HCT116 (cell line): ENCODE measurements around the gene ATRN. TPM values are rescaled to one million over a fixed set of nuclear protein-coding genes. Genes with fewer than 3 reads are reported as not detected.

ENCODE experiments used
- ATAC-seq: fragments of 200-7000 bp; cut with Tn5 transposase; 2 replicates; pipeline ENCODE4 v1.9.1; 2020; ENCODE audit warnings: mild to moderate bottlenecking, moderate library complexity
- BruUV-seq: library from RNA; stranded (reverse); fragments of 400-500 nt; replicated peaks from 2 replicates; lab custom pipeline; 2021; lab: Mats Ljungman, UMichigan
- CTCF ChIA-PET: fragments of 300-600 bp; sonication (Branson Sonifier 250); formaldehyde crosslinking; loops from one replicate; lab custom pipeline; 2021; ENCODE audit warnings: antibody characterized with exemption; lab: Charles Lee
- POLR2A ChIA-PET: fragments of 300-600, 350-600 bp; sonication (Branson Sonifier 250); formaldehyde crosslinking; loops from one replicate; lab custom pipeline; 2021; ENCODE audit warnings: antibody characterized with exemption; lab: Charles Lee
- RAD21 ChIA-PET, 2 experiments: fragments of 300-600 bp; sonication (Branson Sonifier 250); formaldehyde crosslinking; loops; one replicate each; lab custom pipeline; 2023; ENCODE audit warnings: low total read pairs in 2 of 2; ENCODE audit not compliant: uncharacterized antibody in 2 of 2, unreplicated experiment in 2 of 2, low non-redundant PET in 1 of 2; lab: Charles Lee
- DNase-seq: peaks from one replicate; pipeline ENCODE4 v3.0.0-alpha.2; 2010; ENCODE audit warnings: low read depth, low spot score
- H2AFZ ChIP-seq: fragments of 200-600 bp; shearing (Covaris generic), sonication (generic); 2 replicates; pipeline ENCODE4 v1.6.1; 2017; ENCODE audit warnings: low read depth, mixed run types, mixed read lengths, antibody characterized with exemption, low read length; ENCODE audit not compliant: poor library complexity, severe bottlenecking
- H3K27ac ChIP-seq: 2 replicates; pipeline ENCODE4 v1.5.1; 2012; ENCODE audit warnings: low read depth, low read length
- H3K27me3 ChIP-seq: fragments of 200-600 bp; sonication (generic); 2 replicates; pipeline ENCODE4 v1.6.1; 2016; ENCODE audit warnings: mixed run types, low read length, mixed read lengths; ENCODE audit not compliant: insufficient read depth
- H3K36me3 ChIP-seq, 2 experiments: fragments of 200-500 bp in 1 of 2; fragments of 200-600 bp in 1 of 2; sonication (Bioruptor generic) in 1 of 2; sonication (generic) in 1 of 2; 2 replicates each; pipeline versions ENCODE4 v1.5.1 to v1.6.1; 2014 to 2016; ENCODE audit warnings: low read length in 2 of 2, inconsistent platforms in 1 of 2, mixed read lengths in 1 of 2, mixed run types in 1 of 2; ENCODE audit not compliant: insufficient read depth in 2 of 2, control insufficient read depth in 1 of 2
- H3K4me1 ChIP-seq, 2 experiments: fragments of 200-600 bp in 1 of 2; sonication (generic) in 1 of 2; 2 replicates each; pipeline versions ENCODE4 v1.5.1 to v1.6.1; 2012 to 2017; ENCODE audit warnings: low read length in 2 of 2, inconsistent platforms in 1 of 2, mild to moderate bottlenecking in 1 of 2, mixed read lengths in 1 of 2, mixed run types in 1 of 2, moderate library complexity in 1 of 2; ENCODE audit not compliant: insufficient read depth in 2 of 2, control insufficient read depth in 1 of 2
- H3K4me2 ChIP-seq: fragments of 200-600 bp; sonication (generic); 2 replicates; pipeline ENCODE4 v1.6.1; 2017; ENCODE audit warnings: mixed run types, low read length, mixed read lengths
- H3K4me3 ChIP-seq, 2 experiments: fragments of 200-600 bp in 1 of 2; sonication (generic) in 1 of 2; replicated peaks in 1 of 2; 2 replicates each; pipeline ENCODE4 v1.5.1; 2011 to 2016; ENCODE audit warnings: low read length in 2 of 2, control low read depth in 1 of 2, low read depth in 1 of 2, mild to moderate bottlenecking in 1 of 2, mixed read lengths in 1 of 2, mixed run types in 1 of 2
- H3K79me2 ChIP-seq: fragments of 200-600 bp; sonication (generic); 2 replicates; pipeline ENCODE4 v1.6.1; 2017; ENCODE audit warnings: mild to moderate bottlenecking, mixed run types, low read length, moderate library complexity, mixed read lengths; ENCODE audit not compliant: insufficient read depth
- H3K9ac ChIP-seq: fragments of 200-600 bp; sonication (generic); 2 replicates; pipeline ENCODE4 v1.6.1; 2016; ENCODE audit warnings: low read length, mixed read lengths
- H3K9me2 ChIP-seq: fragments of 200-600 bp; sonication (generic), shearing (Covaris generic); 2 replicates; pipeline ENCODE4 v1.6.1; 2017; ENCODE audit warnings: mixed run types, mild to moderate bottlenecking, moderate library complexity; ENCODE audit not compliant: insufficient read depth
- H3K9me3 ChIP-seq, 2 experiments: fragments of 200-500 bp in 1 of 2; fragments of 200-600 bp in 1 of 2; sonication (Bioruptor generic) in 1 of 2; sonication (generic) in 1 of 2; 2 replicates each; pipeline ENCODE4 v1.6.1; 2014 to 2017; ENCODE audit warnings: low read length in 2 of 2, mixed read lengths in 2 of 2, inconsistent platforms in 1 of 2, low read depth in 1 of 2, mild to moderate bottlenecking in 1 of 2, mixed run types in 1 of 2, moderate library complexity in 1 of 2; ENCODE audit not compliant: control insufficient read depth in 1 of 2, insufficient read depth in 1 of 2
- H4K20me1 ChIP-seq: fragments of 200-600 bp; sonication (generic), shearing (Covaris generic); 2 replicates; pipeline ENCODE4 v1.6.1; 2017; ENCODE audit warnings: mixed run types, mild to moderate bottlenecking, moderate library complexity; ENCODE audit not compliant: insufficient read depth
- ATF3 ChIP-seq: IDR thresholded peaks from 2 replicates; pipeline ENCODE4 v1.6.1; 2012
- CBX3 ChIP-seq: IDR thresholded peaks from 2 replicates; pipeline ENCODE4 v1.6.1; 2012; ENCODE audit warnings: low read depth
- CEBPB ChIP-seq: IDR thresholded peaks from 2 replicates; pipeline ENCODE4 v1.6.1; 2012; ENCODE audit warnings: low read depth
- EZH2phosphoT487 ChIP-seq: fragments of 200-600 bp; IDR thresholded peaks from 2 replicates; pipeline ENCODE4 v1.6.1; 2018; ENCODE audit warnings: antibody characterized with exemption, borderline replicate concordance
- RAD21 ChIP-seq: IDR thresholded peaks from 2 replicates; pipeline ENCODE4 v1.6.1; 2012; ENCODE audit warnings: low read depth, mild to moderate bottlenecking
- SP1 ChIP-seq: IDR thresholded peaks from 2 replicates; pipeline ENCODE4 v1.6.1; 2012; ENCODE audit warnings: low read depth
- YY1 ChIP-seq: IDR thresholded peaks from 2 replicates; pipeline ENCODE4 v1.6.1; 2011; ENCODE audit warnings: low read length, low read depth, moderate library complexity, mild to moderate bottlenecking; ENCODE audit not compliant: insufficient replicate concordance; ENCODE audit errors: extremely low read depth
- ZFX ChIP-seq: fragments of 450-650 bp; IDR thresholded peaks from 2 replicates; pipeline ENCODE4 v1.6.1; 2017
- intact Hi-C: fragments of 100-400 bp; cut with micrococcal nuclease; formaldehyde crosslinking; loops from 2 replicates; pipeline ENCODE4 v1.10.0; 2022
- total RNA-seq: library from RNA; stranded (reverse); gene quantifications from one replicate; pipeline ENCODE4 v1.2.1, GENCODE V29; 2021; ENCODE audit not compliant: unreplicated experiment
- TF ChIP-seq, protein P1 (sequence below), 3 experiments: fragments of 200-600 bp in 1 of 3; sonication (generic) in 1 of 3; IDR thresholded peaks in 2 of 3; conservative IDR thresholded peaks in 1 of 3; 2 replicates each; pipeline ENCODE4 v1.5.1; 2012 to 2017; ENCODE audit warnings: low read depth in 2 of 3, low read length in 2 of 3, antibody characterized with exemption in 1 of 3, borderline replicate concordance in 1 of 3, control low read depth in 1 of 3, mild to moderate bottlenecking in 1 of 3, mixed read lengths in 1 of 3, mixed run types in 1 of 3, moderate library complexity in 1 of 3; ENCODE audit not compliant: insufficient read depth in 1 of 3
- TF ChIP-seq, protein P2 (sequence below): IDR thresholded peaks from 2 replicates; pipeline ENCODE4 v1.6.1; 2012; ENCODE audit warnings: low read depth

ATRN gene
- total RNA-seq, 1 experiment from 2014 or later = 24.4 TPM

DNA sequence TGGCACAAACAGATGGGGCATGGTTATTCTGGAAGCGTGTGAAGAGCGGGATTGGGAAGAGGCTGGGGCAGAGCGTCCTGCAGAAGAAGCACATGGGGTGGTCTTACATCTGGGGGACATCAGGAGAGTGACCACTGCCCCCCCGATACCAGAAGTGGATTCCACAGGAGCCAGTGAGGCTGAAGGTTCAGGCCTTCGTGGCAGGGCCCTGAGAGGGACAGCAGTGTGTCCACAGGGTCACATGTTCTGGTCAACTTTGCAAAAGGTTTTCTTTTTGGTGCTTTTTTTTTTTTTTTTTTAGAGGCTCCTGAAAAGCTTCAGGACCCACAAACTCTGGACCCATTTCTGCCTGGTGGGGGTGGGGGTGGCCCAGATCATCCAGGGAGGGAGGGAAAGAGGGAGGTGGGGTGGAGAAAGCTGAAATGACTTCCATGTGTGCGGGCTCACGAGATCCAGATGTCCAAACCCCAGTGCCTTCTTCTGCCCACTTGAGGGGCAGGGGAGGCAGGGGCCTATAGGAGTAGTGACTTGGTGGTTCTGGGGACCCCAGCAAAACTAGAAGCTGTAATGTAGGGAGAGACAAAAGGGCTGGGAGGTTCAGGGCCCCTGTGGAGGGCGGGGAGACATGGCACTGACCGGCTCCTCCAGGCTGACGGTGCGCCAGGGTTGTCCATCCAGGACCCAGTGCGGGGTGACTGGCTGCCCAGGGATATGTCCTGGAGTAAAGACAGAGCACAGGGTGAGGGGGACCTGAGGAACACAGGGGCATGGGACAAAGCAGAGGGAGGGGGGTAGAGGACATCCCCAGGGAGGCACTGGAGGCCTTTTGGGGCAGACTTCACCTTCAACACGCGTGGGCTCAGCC, 208.3 kb downstream of the ATRN start:
- Histone ChIP-seq H3K4me3 (no peak overlapping the region), H3K9me2 (no peaks in the 10 kb centered on the region), H3K9me3 (no peaks in the 10 kb centered on the region), H3K27me3 (peaks cover 5% of the 10 kb centered on the region; the same call in 1 of the 2 replicates), H3K4me1 (peaks cover 2 to 13% of the 10 kb centered on the region in 2 experiments; a peak in 2 of 4 replicates), H2AFZ (no peak overlapping the region), H3K36me3 (no peaks in the 10 kb centered on the region), H3K4me2 (no peak overlapping the region), H3K27ac (no peak overlapping the region), H3K79me2 (no peaks in the 10 kb centered on the region), H4K20me1 (no peaks in the 10 kb centered on the region), H3K9ac (no peak overlapping the region)
- no TSS peak for BruUV-seq
- ChIA-PET CTCF (interaction anchor here (1.1 to 2.8 kb wide), 2 partner anchors 31 to 116 kb away, joined by 3 to 9 read pairs; no protein-coding TSS in a partner anchor), RAD21 (no interaction called here), POLR2A (no interaction called here)
- intact Hi-C loops = no loop called here
- no peak for ATAC-seq
- no peak for DNase-seq
- TF ChIP-seq SP1 = no peak
- TF ChIP-seq, protein P1, sequence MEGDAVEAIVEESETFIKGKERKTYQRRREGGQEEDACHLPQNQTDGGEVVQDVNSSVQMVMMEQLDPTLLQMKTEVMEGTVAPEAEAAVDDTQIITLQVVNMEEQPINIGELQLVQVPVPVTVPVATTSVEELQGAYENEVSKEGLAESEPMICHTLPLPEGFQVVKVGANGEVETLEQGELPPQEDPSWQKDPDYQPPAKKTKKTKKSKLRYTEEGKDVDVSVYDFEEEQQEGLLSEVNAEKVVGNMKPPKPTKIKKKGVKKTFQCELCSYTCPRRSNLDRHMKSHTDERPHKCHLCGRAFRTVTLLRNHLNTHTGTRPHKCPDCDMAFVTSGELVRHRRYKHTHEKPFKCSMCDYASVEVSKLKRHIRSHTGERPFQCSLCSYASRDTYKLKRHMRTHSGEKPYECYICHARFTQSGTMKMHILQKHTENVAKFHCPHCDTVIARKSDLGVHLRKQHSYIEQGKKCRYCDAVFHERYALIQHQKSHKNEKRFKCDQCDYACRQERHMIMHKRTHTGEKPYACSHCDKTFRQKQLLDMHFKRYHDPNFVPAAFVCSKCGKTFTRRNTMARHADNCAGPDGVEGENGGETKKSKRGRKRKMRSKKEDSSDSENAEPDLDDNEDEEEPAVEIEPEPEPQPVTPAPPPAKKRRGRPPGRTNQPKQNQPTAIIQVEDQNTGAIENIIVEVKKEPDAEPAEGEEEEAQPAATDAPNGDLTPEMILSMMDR (IDR thresholded peaks at IDR 0.05 in 2 of 3, conservative IDR thresholded peaks at IDR 0.05 in 1 of 3; ENCODE audit: borderline replicate concordance in 1 of 3, insufficient read depth in 1 of 3, low read depth in 2 of 3, low read length in 2 of 3) = no peak
- no peak for TF ChIP-seq CBX3
- no peak for TF ChIP-seq ZFX
- no peak for TF ChIP-seq YY1
- TF ChIP-seq ATF3 = no peak
- no peak for TF ChIP-seq CEBPB
- TF ChIP-seq, protein P2, sequence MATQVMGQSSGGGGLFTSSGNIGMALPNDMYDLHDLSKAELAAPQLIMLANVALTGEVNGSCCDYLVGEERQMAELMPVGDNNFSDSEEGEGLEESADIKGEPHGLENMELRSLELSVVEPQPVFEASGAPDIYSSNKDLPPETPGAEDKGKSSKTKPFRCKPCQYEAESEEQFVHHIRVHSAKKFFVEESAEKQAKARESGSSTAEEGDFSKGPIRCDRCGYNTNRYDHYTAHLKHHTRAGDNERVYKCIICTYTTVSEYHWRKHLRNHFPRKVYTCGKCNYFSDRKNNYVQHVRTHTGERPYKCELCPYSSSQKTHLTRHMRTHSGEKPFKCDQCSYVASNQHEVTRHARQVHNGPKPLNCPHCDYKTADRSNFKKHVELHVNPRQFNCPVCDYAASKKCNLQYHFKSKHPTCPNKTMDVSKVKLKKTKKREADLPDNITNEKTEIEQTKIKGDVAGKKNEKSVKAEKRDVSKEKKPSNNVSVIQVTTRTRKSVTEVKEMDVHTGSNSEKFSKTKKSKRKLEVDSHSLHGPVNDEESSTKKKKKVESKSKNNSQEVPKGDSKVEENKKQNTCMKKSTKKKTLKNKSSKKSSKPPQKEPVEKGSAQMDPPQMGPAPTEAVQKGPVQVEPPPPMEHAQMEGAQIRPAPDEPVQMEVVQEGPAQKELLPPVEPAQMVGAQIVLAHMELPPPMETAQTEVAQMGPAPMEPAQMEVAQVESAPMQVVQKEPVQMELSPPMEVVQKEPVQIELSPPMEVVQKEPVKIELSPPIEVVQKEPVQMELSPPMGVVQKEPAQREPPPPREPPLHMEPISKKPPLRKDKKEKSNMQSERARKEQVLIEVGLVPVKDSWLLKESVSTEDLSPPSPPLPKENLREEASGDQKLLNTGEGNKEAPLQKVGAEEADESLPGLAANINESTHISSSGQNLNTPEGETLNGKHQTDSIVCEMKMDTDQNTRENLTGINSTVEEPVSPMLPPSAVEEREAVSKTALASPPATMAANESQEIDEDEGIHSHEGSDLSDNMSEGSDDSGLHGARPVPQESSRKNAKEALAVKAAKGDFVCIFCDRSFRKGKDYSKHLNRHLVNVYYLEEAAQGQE = no peak
- no peak for TF ChIP-seq RAD21
- TF ChIP-seq EZH2phosphoT487 = no peak
